ENCODE measurements around the gene SLC11A1.

GRCh38 chr2:218342837-218343236 is 39.2 kb upstream of the SLC11A1 start:
- TF ChIP-seq CTCF (IDR thresholded peaks at IDR 0.05; ENCODE audit: insufficient read depth, low read length) (no peak), GABPA (IDR thresholded peaks at IDR 0.05; ENCODE audit: low read depth) (no peak), POLR2AphosphoS5 (IDR thresholded peaks at IDR 0.05; ENCODE audit: low read depth) (no peak), REST (IDR thresholded peaks at IDR 0.05; ENCODE audit: insufficient replicate concordance, low read depth) (no peak)
